Lower leg skin (tissue), 4 donors: ENCODE data around the gene SMIM41. TPM values are rescaled to one million over a fixed set of nuclear protein-coding genes. Genes with fewer than 3 reads are reported as not detected.
"Not testable (repeated sequence)": the region's sequence is repeated elsewhere in the genome, so short reads cannot be mapped to it uniquely, and the experiment has no call there.

Experiments
- DNase-seq, 2 donors: peaks; one replicate each; pipeline ENCODE4 v3.0.0-alpha.2; 2019; ENCODE audit warnings: low spot score in 2 of 2
- H3K4me3 ChIP-seq: fragments of 200-600 bp; sonication (generic); 2 replicates; pipeline ENCODE4 v1.5.1; 2017; ENCODE audit warnings: mild to moderate bottlenecking, low read depth; ENCODE audit not compliant: poor library complexity, severe bottlenecking
- POLR2A ChIP-seq, 2 donors: fragments of 450-650 bp; IDR thresholded peaks; one replicate each; pipeline ENCODE4 v1.6.1; 2016 to 2017; ENCODE audit warnings: antibody characterized with exemption in 2 of 2, mild to moderate bottlenecking in 1 of 2, moderate library complexity in 1 of 2
- WGBS, 2 donors: methylation state at CpG; one replicate each; pipeline ENCODE4 v1.1.5; 2018; 5-methylcytosine and 5-hydroxymethylcytosine counted together
- intact Hi-C: fragments of 100-400 bp; cut with DNase I; formaldehyde crosslinking; loops from one replicate; pipeline ENCODE4 v1.15.0; 2023; ENCODE audit warnings: low total_unique reads
- total RNA-seq, 4 donors: library from RNA; depleted of rRNA; stranded (reverse); fragments of >200 nt; gene quantifications; one replicate each; pipeline ENCODE4 v1.1.0, GENCODE V29; 2016
- TF ChIP-seq, protein P1 (sequence below), 3 donors: fragments of 450-650 bp; IDR thresholded peaks; one replicate each; pipeline ENCODE4 v1.5.1; 2016; ENCODE audit warnings: antibody characterized with exemption in 3 of 3, mild to moderate bottlenecking in 3 of 3, moderate library complexity in 2 of 3

SMIM41 gene
- total RNA-seq, 4 donors from 2014 or later: 0.71 TPM; not detected in 3

DNA sequence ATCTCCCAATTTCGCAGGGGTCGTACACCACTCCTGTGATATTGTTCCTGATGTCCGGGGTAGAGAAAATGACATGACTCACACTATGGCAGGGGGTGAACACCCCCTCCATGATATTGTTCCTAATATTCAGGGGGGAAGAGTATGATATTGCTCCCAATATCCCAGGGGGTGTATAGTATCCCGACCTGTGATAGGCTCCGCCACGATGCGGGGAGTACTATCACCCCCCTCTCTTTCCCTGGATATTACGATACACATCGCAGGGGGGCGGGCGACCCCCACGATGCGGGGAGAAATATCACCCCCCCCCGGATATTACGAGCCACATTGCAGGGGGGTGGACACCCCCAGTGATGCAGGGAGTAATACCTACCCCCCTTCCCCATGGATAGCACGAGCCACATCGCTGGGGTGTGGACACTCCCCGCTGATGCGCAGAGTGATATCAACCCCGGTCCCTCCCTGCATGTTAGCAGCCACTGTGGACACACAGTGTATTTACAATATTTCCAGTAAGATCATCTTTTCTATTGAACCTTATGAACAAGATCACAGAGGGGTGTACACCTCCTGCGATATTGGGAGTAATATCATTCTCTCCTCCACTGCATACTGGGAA lies 17.7 kb downstream of the SMIM41 start:
- TF ChIP-seq POLR2A (IDR thresholded peaks at IDR 0.05): no peak
- TF ChIP-seq, protein P1, sequence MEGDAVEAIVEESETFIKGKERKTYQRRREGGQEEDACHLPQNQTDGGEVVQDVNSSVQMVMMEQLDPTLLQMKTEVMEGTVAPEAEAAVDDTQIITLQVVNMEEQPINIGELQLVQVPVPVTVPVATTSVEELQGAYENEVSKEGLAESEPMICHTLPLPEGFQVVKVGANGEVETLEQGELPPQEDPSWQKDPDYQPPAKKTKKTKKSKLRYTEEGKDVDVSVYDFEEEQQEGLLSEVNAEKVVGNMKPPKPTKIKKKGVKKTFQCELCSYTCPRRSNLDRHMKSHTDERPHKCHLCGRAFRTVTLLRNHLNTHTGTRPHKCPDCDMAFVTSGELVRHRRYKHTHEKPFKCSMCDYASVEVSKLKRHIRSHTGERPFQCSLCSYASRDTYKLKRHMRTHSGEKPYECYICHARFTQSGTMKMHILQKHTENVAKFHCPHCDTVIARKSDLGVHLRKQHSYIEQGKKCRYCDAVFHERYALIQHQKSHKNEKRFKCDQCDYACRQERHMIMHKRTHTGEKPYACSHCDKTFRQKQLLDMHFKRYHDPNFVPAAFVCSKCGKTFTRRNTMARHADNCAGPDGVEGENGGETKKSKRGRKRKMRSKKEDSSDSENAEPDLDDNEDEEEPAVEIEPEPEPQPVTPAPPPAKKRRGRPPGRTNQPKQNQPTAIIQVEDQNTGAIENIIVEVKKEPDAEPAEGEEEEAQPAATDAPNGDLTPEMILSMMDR (IDR thresholded peaks at IDR 0.05): no peak
- H3K4me3 ChIP-seq: no peak overlapping the region
- whole genome bisulfite sequencing, 2 donors: 76 to 86% methylated on average over 21 of the region's 21 CpGs
- intact Hi-C loops: no loop called here
- DNase-seq: peak in 1 of 2 donors; percentile 36

DNA sequence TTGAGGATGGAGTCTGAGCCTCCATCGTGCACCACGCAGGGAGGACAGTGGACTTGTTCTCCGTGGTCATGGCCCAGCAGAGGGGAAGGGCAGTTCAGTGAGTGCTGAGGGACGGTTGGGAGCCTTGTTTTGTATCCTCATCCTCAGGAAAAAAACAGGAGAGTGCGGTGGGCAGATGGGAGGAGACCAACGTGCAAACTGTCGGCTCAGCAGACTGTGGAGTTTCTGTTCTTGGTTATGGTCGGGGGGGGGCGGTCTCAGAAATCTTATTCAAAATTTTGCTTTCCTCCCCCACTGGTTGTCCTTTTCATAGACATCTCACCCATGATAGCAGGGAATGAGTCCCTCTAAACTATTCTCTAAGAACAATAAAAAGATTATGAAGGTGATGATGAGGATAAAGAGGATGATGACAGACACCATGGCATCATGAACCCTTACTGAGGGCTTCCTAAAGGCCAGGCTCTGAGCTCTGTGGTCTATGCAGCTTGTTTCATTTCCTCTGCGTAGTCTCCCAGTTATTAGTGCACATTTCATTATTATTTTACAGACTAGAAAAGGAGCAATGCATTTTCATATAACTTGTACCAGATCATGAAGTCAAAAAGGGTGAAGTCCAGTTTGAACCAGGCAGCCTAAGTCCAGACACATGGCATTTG lies 25.1 kb downstream of the SMIM41 start:
- DNase-seq, H3K4me3 ChIP-seq, intact Hi-C loops: not testable (repeated sequence)
- WGBS, 2 donors: 71 to 74% methylated on average over 10 of the region's 10 CpGs

DNA sequence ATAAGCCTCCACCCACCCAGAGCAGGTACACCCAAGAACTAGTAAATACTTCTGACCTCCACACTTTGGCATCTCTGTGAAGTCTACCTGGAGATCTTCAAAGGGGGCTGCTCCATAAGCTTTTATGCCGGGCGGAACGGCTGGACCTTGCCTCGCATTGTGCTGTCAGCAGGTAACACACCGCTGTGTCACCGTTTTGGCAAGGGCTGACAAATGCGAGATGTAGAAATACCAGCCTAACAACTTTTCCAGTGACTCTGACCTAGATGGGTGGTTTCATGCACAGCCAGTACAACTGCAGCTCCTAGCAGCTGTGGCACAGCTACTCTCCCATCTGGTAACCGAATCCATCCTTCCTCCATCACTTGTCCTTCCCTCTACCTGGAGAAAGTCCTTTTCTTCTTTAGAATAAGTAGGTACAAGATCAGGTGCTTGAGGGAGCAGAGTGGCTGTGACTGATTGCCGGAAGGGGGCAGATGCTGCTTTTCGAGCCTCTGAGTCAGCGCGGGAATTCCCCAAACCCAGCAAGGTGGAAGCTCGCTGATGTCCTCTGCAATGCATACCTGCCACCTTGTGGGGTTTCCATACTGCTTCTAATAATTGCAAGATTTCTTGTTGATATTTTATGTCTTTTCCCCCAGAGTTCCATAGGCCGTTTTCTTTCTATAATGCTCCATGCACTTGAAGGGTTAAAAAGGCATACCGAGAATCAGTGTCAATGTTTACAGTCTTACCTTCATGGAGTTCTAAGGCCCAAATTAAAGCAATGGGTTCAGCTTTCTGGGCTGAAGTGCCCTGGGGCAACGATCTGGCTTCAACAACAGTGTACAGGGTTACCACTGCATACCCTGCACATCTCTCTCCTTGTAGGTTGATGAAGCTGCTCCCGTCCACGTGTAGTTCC lies 37.0 kb downstream of the SMIM41 start:
- peak; percentile 55 to 85 for DNase-seq
- not testable (repeated sequence) for H3K4me3 ChIP-seq

DNA sequence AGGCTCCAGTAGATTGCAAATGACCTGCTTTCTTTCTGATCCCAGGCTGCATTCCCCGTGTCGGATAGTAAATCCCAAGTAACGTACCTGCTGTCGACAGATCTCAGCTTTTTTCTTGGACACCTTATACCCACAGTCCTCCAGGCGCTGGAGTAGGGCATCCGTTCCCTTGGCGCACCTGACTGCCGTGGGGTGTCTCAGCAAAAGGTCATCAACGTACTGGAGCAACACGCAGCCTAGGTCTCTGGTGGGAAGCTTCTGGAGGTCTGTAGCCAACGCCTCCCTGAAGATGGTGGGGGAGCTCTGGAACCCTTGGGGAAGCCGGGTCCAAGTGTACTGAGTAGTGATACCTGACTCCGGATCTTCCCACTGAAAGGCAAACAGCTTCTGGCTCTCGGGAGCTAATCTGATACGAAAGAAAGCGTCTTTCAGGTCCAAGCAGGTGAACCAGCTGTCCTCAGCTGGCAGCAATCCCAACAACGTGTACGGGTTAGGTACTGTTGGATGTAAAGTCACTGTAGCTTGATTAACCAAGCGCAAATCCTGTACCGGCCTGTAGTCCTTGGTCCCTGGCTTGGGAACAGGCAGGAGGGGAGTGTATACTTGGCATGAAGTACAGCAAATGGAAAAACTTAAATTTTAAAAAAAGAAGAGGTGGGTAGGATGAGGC lies 38.4 kb downstream of the SMIM41 start:
- DNase-seq: peak in 1 of 2 donors; percentile 85
- intact Hi-C loops, H3K4me3 ChIP-seq: not testable (repeated sequence)
- 51 to 57% methylated on average over 20 of the region's 20 CpGs for WGBS, 2 donors

More for the DNA sequence above, 37.0 kb downstream of the SMIM41 start:
- WGBS, 2 donors: 43 to 48% methylated on average over 18 of the region's 18 CpGs
- intact Hi-C loops: not testable (repeated sequence)

DNA sequence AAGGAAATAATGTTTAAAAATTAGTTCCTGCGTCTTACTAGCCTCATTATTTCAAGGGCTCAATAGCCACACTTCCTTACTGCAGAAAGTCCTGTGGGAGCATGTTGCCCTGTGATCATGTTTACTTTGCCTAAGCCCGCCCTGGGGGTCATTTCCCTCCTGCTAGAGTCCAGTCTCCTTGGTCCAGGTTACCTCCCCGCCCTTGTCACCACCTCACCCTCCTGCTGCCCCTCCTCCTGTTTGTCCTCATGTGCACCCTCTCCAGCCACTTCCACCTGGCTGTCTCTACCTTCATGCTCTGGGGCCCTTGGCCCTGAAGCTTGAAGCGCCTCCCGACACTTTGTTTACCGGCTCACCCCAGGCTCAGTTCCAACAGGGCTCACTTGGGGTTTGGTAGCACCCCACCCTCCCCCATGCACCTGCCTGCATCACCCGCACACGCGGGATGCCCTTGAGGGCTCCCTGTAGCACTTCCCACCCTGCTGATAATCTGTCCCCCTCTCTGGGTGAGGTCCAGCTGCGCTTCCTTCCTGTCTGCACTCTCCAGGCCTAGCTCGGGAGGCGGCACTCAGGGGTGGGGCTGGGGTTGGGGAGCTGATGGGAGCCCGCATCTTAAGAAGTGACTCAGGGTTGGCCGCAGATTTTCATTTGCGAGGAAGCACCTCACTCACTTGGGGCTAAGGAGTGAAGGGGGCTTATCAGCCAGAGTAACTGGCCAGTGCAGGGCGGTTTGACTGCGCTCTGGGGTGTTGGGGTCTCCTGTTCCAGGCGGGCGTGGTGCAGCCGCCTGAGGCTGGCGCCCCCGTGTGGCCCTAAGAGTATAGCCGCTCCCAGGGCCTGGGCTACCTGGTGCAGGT lies 40.1 kb downstream of the SMIM41 start:
- DNase-seq: peak in 1 of 2 donors; percentile 84
- intact Hi-C loops: loop anchor here (2.0 kb wide), 1 partner anchor 95 kb away; no protein-coding TSS in a partner anchor
- WGBS, 2 donors: 25 to 27% methylated on average over 21 to 23 of the region's 23 CpGs
- H3K4me3 ChIP-seq: no peak overlapping the region
- no peak for TF ChIP-seq POLR2A (IDR thresholded peaks at IDR 0.05)
- TF ChIP-seq, protein P1 (IDR thresholded peaks at IDR 0.05): no peak

DNA sequence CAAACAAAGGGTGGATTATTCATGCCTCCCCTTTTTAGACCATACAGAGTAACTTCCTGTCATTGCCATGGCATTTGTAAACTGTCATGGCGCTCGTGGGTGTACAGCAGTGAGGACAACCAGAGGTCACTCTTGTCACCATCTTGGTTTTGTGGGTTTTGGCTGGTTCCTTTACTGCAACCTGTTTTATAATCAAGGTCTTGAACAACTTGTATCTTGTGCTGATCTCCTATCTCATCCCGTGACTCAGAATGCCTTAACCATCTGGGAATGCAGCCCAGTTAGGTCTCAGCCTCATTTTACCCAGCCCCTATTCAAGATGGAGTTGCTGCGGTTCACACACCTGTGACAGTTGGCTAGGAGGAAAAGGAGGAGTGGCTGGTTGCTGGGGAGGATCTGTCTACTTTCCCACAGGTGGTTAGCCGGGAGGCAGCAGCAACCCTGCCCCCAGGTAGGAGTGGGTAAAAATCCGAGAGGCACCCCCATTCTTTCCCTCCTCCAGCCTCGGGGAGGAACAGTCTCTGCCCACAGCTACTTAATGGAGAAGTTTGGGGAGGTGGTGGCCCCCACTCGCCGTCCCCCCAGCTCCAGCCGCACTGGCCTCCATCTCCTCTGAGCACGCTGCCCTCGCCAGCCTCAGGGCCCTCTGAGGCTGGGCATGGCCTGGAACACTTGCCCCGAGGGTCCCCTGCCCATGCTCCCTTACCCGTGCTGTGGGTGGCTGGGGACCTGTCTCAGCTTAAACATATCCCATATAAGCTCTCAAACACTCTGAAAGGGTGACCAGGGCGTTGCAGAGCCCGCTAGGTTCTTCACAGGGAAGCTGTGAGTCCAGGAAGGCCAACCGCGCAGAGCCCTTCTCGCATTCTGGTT lies 41.7 kb downstream of the SMIM41 start:
- H3K4me3 ChIP-seq: no peak overlapping the region
- TF ChIP-seq POLR2A (IDR thresholded peaks at IDR 0.05): no peak
- TF ChIP-seq, protein P1 (IDR thresholded peaks at IDR 0.05): no peak
- intact Hi-C loops: loop anchor here (2.0 kb wide), 1 partner anchor 96 kb away; no protein-coding TSS in a partner anchor
- DNase-seq: peak in 1 of 2 donors; percentile 50
- whole genome bisulfite sequencing, 2 donors: 61 to 69% methylated on average over 19 of the region's 19 CpGs
